GM12878 (cell line): Measurements from ENCODE around the gene LCT.

Source experiments
- CBFB ChIP-seq: IDR thresholded peaks from 2 replicates; pipeline ENCODE4 v1.6.1; 2016; ENCODE audit warnings: antibody characterized with exemption, low read depth
- JUND ChIP-seq: IDR thresholded peaks from 2 replicates; pipeline ENCODE4 v1.6.1; 2012; ENCODE audit warnings: low read depth, mild to moderate bottlenecking, low read length, improper control_type of control experiment, moderate library complexity
- MAX ChIP-seq: IDR thresholded peaks from 2 replicates; pipeline ENCODE4 v1.6.1; 2012; ENCODE audit warnings: low read depth, low read length, improper control_type of control experiment

DNA sequence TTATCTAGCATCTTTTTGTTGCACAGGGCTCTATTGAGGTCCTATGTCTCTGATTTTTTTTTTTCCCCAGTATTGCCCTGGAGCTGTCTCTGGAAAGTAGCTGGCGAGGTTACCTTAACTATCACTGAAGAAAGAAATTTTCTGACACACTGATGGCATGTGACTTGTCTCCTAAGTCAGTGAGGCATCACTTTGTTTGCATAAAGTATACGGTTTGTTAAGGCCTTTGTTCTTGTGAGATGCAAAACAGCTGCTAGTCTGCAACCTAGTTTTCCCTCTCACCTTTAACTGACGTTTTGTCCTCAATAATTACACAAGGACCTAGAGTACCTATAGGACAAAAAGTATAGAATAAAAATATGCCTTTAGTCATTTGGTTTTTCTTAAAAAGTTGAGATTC lies 53.5 kb downstream of the LCT start:
- no peak for TF ChIP-seq JUND
- TF ChIP-seq CBFB, result no peak
- no peak for TF ChIP-seq MAX
